Measurements from ENCODE around the gene CYTL1.
"Not testable (repeated sequence)": the region's sequence is repeated elsewhere in the genome, so short reads cannot be mapped to it uniquely, and the experiment has no call there.

The CYTL1 gene

GRCh38 chr4:5001641-5002040 is 17.6 kb downstream of the CYTL1 start:
- DNase-seq (ENCODE audit: low read depth in 2 of 2) = not testable (repeated sequence)

GRCh38 chr4:4996935-4997334 is 22.3 kb downstream of the CYTL1 start:
- not testable (repeated sequence) for DNase-seq (ENCODE audit: low read depth in 2 of 2)

GRCh38 chr4:4995908-4996265 is 23.4 kb downstream of the CYTL1 start:
- no peak for DNase-seq (ENCODE audit: low read depth in 2 of 2)

GRCh38 chr4:4995103-4995907 is 24.0 kb downstream of the CYTL1 start:
- DNase-seq (ENCODE audit: low read depth in 2 of 2) = no peak

- DNase-seq (ENCODE audit: low read depth in 2 of 2) = no peak
These were observed 24.8 kb downstream of the CYTL1 start for GRCh38 chr4:4994312-4995097.

- DNase-seq (ENCODE audit: low read depth in 2 of 2) = no peak
These were observed 26.4 kb downstream of the CYTL1 start for GRCh38 chr4:4992833-4993232.

GRCh38 chr4:4991541-4992099 is 27.6 kb downstream of the CYTL1 start:
- DNase-seq (ENCODE audit: low read depth in 2 of 2) = no peak

- DNase-seq (ENCODE audit: low read depth in 2 of 2) = no peak
These were observed 28.3 kb downstream of the CYTL1 start for GRCh38 chr4:4990857-4991540.

- DNase-seq (ENCODE audit: low read depth in 2 of 2) = no peak
These were observed 28.9 kb downstream of the CYTL1 start for GRCh38 chr4:4990329-4990728.

GRCh38 chr4:4989083-4989622 is 30.1 kb downstream of the CYTL1 start:
- no peak for DNase-seq (ENCODE audit: low read depth in 2 of 2)

GRCh38 chr4:4987656-4988055 is 31.6 kb downstream of the CYTL1 start:
- DNase-seq (ENCODE audit: low read depth in 2 of 2) = no peak

GRCh38 chr4:4986841-4987240 is 32.4 kb downstream of the CYTL1 start:
- no peak for DNase-seq (ENCODE audit: low read depth in 2 of 2)

GRCh38 chr4:4985844-4986243 is 33.4 kb downstream of the CYTL1 start:
- no peak for DNase-seq (ENCODE audit: low read depth in 2 of 2)

- no peak for DNase-seq (ENCODE audit: low read depth in 2 of 2)
These were observed 34.2 kb downstream of the CYTL1 start for GRCh38 chr4:4985036-4985435.

GRCh38 chr4:4984186-4984585 is 35.1 kb downstream of the CYTL1 start:
- DNase-seq (ENCODE audit: low read depth in 2 of 2) = no peak

- DNase-seq (ENCODE audit: low read depth in 2 of 2) = no peak
These were observed 37.4 kb downstream of the CYTL1 start for GRCh38 chr4:4981827-4982226.

- DNase-seq (ENCODE audit: low read depth in 2 of 2) = no peak
These were observed 37.8 kb downstream of the CYTL1 start for GRCh38 chr4:4981427-4981826.

GRCh38 chr4:4980621-4981230 is 38.5 kb downstream of the CYTL1 start:
- no peak for DNase-seq (ENCODE audit: low read depth in 2 of 2)

GRCh38 chr4:4979971-4980370 is 39.3 kb downstream of the CYTL1 start:
- no peak for DNase-seq (ENCODE audit: low read depth in 2 of 2)

- no peak for DNase-seq (ENCODE audit: low read depth in 2 of 2)
These were observed 44.5 kb downstream of the CYTL1 start for GRCh38 chr4:4974727-4975126.

- no peak for DNase-seq (ENCODE audit: low read depth in 2 of 2)
These were observed 47.5 kb downstream of the CYTL1 start for GRCh38 chr4:4971796-4972195.

GRCh38 chr4:4969298-4969697 is 50.0 kb downstream of the CYTL1 start:
- no peak for DNase-seq (ENCODE audit: low read depth in 2 of 2)
